ENCODE results near the gene EIF5B.

Gene EIF5B

DNA sequence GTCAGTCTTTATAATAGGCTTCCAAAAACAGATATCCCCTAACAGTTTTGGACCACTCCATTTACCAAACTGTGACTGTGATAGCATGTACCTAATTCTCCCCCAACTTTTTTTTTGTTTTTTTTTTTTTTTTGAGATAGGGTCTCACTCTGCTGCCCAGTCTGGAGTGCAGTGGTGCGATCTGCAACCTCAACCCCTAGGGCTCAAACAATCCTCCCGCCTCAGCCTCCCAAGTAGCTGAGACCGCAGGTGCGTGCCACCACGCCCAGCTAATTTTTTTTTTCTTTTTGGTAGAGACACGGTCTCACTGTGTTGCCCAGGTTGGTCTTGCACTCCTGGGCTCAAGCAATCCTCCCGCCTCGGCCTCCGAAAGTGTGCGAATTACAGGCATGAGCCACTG lies 99.7 kb downstream of the EIF5B start:
- Histone ChIP-seq H3K4me2 (ENCODE audit: low read length) (no peak overlapping the region), H3K27me3 (ENCODE audit: low read depth, low read length) (no peaks in the 10 kb centered on the region), H3K27ac (ENCODE audit: low read length) (no peak overlapping the region), H3K79me2 (ENCODE audit: low read length) (no peaks in the 10 kb centered on the region), H3K4me1 (ENCODE audit: low read length) (no peaks in the 10 kb centered on the region), H4K20me1 (ENCODE audit: insufficient read depth, low read length) (no peaks in the 10 kb centered on the region), H3K36me3 (replicated peaks; ENCODE audit: low read depth, low read length) (peaks cover 13% of the 10 kb centered on the region), H3K9ac (ENCODE audit: low read length) (no peak overlapping the region), H3K4me3 (ENCODE audit: low read length) (no peak overlapping the region), H3K9me3 (ENCODE audit: insufficient read depth, low read length) (no peaks in the 10 kb centered on the region), H2AFZ (ENCODE audit: low read depth, low read length) (no peak overlapping the region)
- TF ChIP-seq, protein P1, sequence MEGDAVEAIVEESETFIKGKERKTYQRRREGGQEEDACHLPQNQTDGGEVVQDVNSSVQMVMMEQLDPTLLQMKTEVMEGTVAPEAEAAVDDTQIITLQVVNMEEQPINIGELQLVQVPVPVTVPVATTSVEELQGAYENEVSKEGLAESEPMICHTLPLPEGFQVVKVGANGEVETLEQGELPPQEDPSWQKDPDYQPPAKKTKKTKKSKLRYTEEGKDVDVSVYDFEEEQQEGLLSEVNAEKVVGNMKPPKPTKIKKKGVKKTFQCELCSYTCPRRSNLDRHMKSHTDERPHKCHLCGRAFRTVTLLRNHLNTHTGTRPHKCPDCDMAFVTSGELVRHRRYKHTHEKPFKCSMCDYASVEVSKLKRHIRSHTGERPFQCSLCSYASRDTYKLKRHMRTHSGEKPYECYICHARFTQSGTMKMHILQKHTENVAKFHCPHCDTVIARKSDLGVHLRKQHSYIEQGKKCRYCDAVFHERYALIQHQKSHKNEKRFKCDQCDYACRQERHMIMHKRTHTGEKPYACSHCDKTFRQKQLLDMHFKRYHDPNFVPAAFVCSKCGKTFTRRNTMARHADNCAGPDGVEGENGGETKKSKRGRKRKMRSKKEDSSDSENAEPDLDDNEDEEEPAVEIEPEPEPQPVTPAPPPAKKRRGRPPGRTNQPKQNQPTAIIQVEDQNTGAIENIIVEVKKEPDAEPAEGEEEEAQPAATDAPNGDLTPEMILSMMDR (IDR thresholded peaks at IDR 0.05; ENCODE audit: low read depth, low read length) = no peak
- no peak for TF ChIP-seq EZH2phosphoT487 (IDR thresholded peaks at IDR 0.05; ENCODE audit: low read depth)

DNA sequence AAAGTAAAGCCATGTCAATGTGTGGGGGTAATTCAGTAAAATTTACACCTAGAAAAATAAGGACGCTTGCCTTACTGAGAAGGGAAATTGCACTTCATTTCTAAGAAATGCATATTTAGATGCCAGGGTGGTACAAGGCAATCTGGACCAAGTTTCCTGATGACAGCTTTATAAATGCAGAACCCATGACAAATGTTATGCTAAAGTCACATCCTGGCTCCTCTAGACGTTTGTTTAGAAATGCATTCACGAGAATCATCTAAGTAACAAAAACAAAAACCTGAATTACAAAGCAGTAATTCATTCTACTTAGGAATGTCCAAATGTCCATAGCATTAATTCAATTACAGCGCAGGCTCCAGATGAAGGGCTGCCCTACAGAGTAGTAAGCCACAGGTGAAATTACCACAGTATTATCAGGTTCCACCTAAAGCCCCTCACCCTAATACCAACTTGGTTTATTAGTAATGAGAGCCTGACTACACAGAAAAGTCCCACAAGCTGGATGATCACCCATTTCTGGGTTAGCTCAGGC lies 102.8 kb downstream of the EIF5B start:
- Histone ChIP-seq H3K4me1 (ENCODE audit: low read length) (peaks cover 6% of the 10 kb centered on the region), H3K4me3 (ENCODE audit: low read length) (no peak overlapping the region), H4K20me1 (ENCODE audit: insufficient read depth, low read length) (no peaks in the 10 kb centered on the region), H3K27me3 (ENCODE audit: low read depth, low read length) (no peaks in the 10 kb centered on the region), H2AFZ (ENCODE audit: low read depth, low read length) (no peak overlapping the region), H3K79me2 (ENCODE audit: low read length) (peaks cover 13% of the 10 kb centered on the region), H3K36me3 (replicated peaks; ENCODE audit: low read depth, low read length) (peaks cover 11% of the 10 kb centered on the region), H3K9ac (ENCODE audit: low read length) (no peak overlapping the region), H3K9me3 (ENCODE audit: insufficient read depth, low read length) (no peaks in the 10 kb centered on the region), H3K4me2 (ENCODE audit: low read length) (no peak overlapping the region), H3K27ac (ENCODE audit: low read length) (no peak overlapping the region)
- TF ChIP-seq, protein P1 (IDR thresholded peaks at IDR 0.05; ENCODE audit: low read depth, low read length) = no peak
- no peak for TF ChIP-seq EZH2phosphoT487 (IDR thresholded peaks at IDR 0.05; ENCODE audit: low read depth)

DNA sequence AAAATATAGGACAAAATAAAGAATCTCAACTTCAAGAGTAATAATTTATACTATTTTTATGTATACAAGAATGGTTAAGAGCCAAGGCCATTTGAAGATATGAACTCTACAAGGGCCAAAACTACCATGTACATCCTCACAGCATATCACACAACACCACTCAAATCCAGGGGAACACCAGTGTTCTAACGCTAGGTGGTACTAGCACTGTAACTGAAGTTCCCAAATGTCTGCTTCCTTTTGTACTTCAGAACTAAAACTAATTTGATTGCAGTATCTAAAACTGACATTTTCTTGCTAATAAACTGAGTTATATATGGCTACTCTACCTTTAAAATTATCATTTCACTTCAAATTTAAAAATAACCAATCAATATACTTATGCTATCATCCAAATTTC lies 105.6 kb downstream of the EIF5B start:
- Histone ChIP-seq H4K20me1 (ENCODE audit: insufficient read depth, low read length) (0 out of 2 replicates have a peak, but pooled peaks cover 3% of the 10 kb centered on the region), H3K27me3 (ENCODE audit: low read depth, low read length) (no peaks in the 10 kb centered on the region), H3K9me3 (ENCODE audit: insufficient read depth, low read length) (no peaks in the 10 kb centered on the region), H3K36me3 (replicated peaks; ENCODE audit: low read depth, low read length) (peaks cover 14% of the 10 kb centered on the region), H3K79me2 (ENCODE audit: low read length) (peaks cover 22% of the 10 kb centered on the region), H3K27ac (ENCODE audit: low read length) (no peak overlapping the region), H3K4me1 (ENCODE audit: low read length) (peaks cover 18% of the 10 kb centered on the region), H2AFZ (ENCODE audit: low read depth, low read length) (no peak overlapping the region), H3K4me3 (ENCODE audit: low read length) (no peak overlapping the region), H3K4me2 (ENCODE audit: low read length) (no peak overlapping the region), H3K9ac (ENCODE audit: low read length) (no peak overlapping the region)
- no peak for TF ChIP-seq EZH2phosphoT487 (IDR thresholded peaks at IDR 0.05; ENCODE audit: low read depth)
- TF ChIP-seq, protein P1 (IDR thresholded peaks at IDR 0.05; ENCODE audit: low read depth, low read length) = peak; percentile 51

DNA sequence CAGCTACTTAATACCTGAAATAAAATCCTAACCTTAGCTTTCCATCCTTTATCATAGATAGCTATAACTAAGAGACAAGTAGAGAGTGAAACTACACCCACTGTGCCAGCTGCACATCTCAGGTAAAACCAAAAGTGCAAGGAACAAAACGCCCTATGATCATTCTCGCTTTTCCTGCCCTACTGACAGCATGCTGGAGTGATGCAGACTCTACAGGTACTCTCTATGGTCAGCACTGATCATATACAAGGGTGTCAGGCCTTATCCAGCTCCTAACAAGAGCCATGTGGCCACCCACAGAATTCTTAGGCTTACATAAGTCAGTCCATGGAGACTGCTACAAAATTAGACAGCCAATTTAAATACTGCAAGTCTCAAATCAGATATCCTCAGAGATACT lies 107.0 kb downstream of the EIF5B start:
- H3K27ac ChIP-seq (ENCODE audit: low read length) = no peak overlapping the region

More for the DNA sequence above, 107.0 kb downstream of the EIF5B start:
- no peak overlapping the region for H3K4me3 ChIP-seq (ENCODE audit: low read length)
- no peaks in the 10 kb centered on the region for H3K9me3 ChIP-seq (ENCODE audit: insufficient read depth, low read length)
- no peak overlapping the region for H2AFZ ChIP-seq (ENCODE audit: low read depth, low read length)
- peaks cover 15% of the 10 kb centered on the region for H3K36me3 ChIP-seq (replicated peaks; ENCODE audit: low read depth, low read length)
- 0 out of 2 replicates have a peak, but pooled peaks cover 3% of the 10 kb centered on the region for H4K20me1 ChIP-seq (ENCODE audit: insufficient read depth, low read length)
- no peak overlapping the region for H3K9ac ChIP-seq (ENCODE audit: low read length)
- TF ChIP-seq, protein P1 (IDR thresholded peaks at IDR 0.05; ENCODE audit: low read depth, low read length) = no peak
- H3K4me1 ChIP-seq (ENCODE audit: low read length) = peaks cover 18% of the 10 kb centered on the region
- no peaks in the 10 kb centered on the region for H3K27me3 ChIP-seq (ENCODE audit: low read depth, low read length)
- peaks cover 22% of the 10 kb centered on the region for H3K79me2 ChIP-seq (ENCODE audit: low read length)
- no peak overlapping the region for H3K4me2 ChIP-seq (ENCODE audit: low read length)

Measured in OCI-LY3 (cell line).